Activated CD4-positive, alpha-beta T cell treated with anti-CD3 and anti-CD28 coated beads for 36 hours (primary cell): ENCODE measurements around the gene DCANP1. TPM values are rescaled to one million over a fixed set of nuclear protein-coding genes. Genes with fewer than 3 reads are reported as not detected.

Experiments used
- ATAC-seq: fragments of 200-7000 bp; cut with Tn5 transposase; one replicate; pipeline ENCODE4 v1.10.0; 2021; ENCODE audit warnings: mild to moderate bottlenecking, moderate library complexity
- CTCF ChIA-PET: fragments of 350-600 bp; sonication (Branson Sonifier 250); formaldehyde crosslinking; loops from one replicate; lab custom pipeline; 2021; ENCODE audit warnings: antibody characterized with exemption; lab: Charles Lee
- POLR2A ChIA-PET: fragments of 350-600 bp; sonication (Branson Sonifier 250); formaldehyde crosslinking; loops from one replicate; lab custom pipeline; 2021; ENCODE audit warnings: antibody characterized with exemption, inconsistent platforms; lab: Charles Lee
- DNase-seq: peaks from one replicate; pipeline ENCODE4 v3.0.0-alpha.2; 2020
- H3K27ac Mint-ChIP-seq: one replicate; pipeline ENCODE4 v1.8.0; 2021; ENCODE audit warnings: mixed read lengths
- H3K27me3 Mint-ChIP-seq: one replicate; pipeline ENCODE4 v1.8.0; 2021; ENCODE audit warnings: mixed read lengths
- H3K36me3 Mint-ChIP-seq: one replicate; pipeline ENCODE4 v1.8.0; 2021; ENCODE audit warnings: low read depth, mixed read lengths
- H3K4me1 Mint-ChIP-seq: one replicate; pipeline ENCODE4 v1.8.0; 2021; ENCODE audit warnings: mixed read lengths
- H3K4me3 Mint-ChIP-seq: one replicate; pipeline ENCODE4 v1.8.0; 2021; ENCODE audit warnings: mild to moderate bottlenecking, moderate library complexity, mixed read lengths
- H3K9me3 Mint-ChIP-seq: one replicate; pipeline ENCODE4 v1.8.0; 2021; ENCODE audit warnings: low read depth, mixed read lengths
- intact Hi-C, 2 experiments: fragments of 100-400 bp; cut with DNase I in 1 of 2; cut with micrococcal nuclease in 1 of 2; formaldehyde crosslinking; loops; one replicate each; pipeline versions ENCODE4 v1.14.2 to v1.15.1; 2022 to 2024; cut with DNase I, micrococcal nuclease
- total RNA-seq, 2 experiments: library from RNA; stranded (reverse); gene quantifications; one replicate each; pipeline ENCODE4 v1.2.3, GENCODE V29; 2021

DCANP1 gene
- total RNA-seq, 2 experiments from 2014 or later: not detected

GRCh38 chr5:135478938-135479337, 31.8 kb upstream of the DCANP1 start:
- Mint-ChIP-seq H3K4me1 (no peaks in the 10 kb centered on the region), H3K9me3 (no peaks in the 10 kb centered on the region), H3K27ac (no peak overlapping the region), H3K27me3 (peaks cover 6% of the 10 kb centered on the region), H3K4me3 (no peak overlapping the region), H3K36me3 (no peaks in the 10 kb centered on the region)
- intact Hi-C loops: no loop called here
- CTCF ChIA-PET: interaction anchor here (0.7 to 2.7 kb wide), 4 partner anchors 13 to 73 kb away, joined by 3 to 9 read pairs (median 6); no protein-coding TSS in a partner anchor
- ATAC-seq: no peak
- POLR2A ChIA-PET: no interaction called here
- no peak for DNase-seq

- Mint-ChIP-seq H3K27ac (no peak overlapping the region), H3K27me3 (peaks cover 6% of the 10 kb centered on the region), H3K9me3 (no peaks in the 10 kb centered on the region), H3K4me3 (no peak overlapping the region), H3K36me3 (no peaks in the 10 kb centered on the region), H3K4me1 (no peaks in the 10 kb centered on the region)
- DNase-seq: no peak
- intact Hi-C loops: no loop called here
- ATAC-seq: no peak
- CTCF ChIA-PET: interaction anchor here (1.1 to 2.1 kb wide), 2 partner anchors 12 to 88 kb away, joined by 4 to 7 read pairs; no protein-coding TSS in a partner anchor
- POLR2A ChIA-PET: no interaction called here
Measured at GRCh38 chr5:135477613-135478066, 30.5 kb upstream of the DCANP1 start.

GRCh38 chr5:135476615-135477581, 29.8 kb upstream of the DCANP1 start:
- Mint-ChIP-seq H3K27me3 (peaks cover 6% of the 10 kb centered on the region), H3K36me3 (no peaks in the 10 kb centered on the region), H3K4me1 (no peaks in the 10 kb centered on the region), H3K27ac (no peak overlapping the region), H3K9me3 (no peaks in the 10 kb centered on the region), H3K4me3 (no peak overlapping the region)
- intact Hi-C loops: no loop called here
- ChIA-PET POLR2A (no interaction called here), CTCF (interaction anchor here (1.1 to 2.1 kb wide), 3 partner anchors 11 to 89 kb away, joined by 3 to 7 read pairs (median 4); no protein-coding TSS in a partner anchor)
- no peak for ATAC-seq
- no peak for DNase-seq

GRCh38 chr5:135473956-135474670, 27.0 kb upstream of the DCANP1 start:
- intact Hi-C loops: no loop called here
- no peaks in the 10 kb centered on the region for H3K9me3 Mint-ChIP-seq
- no peaks in the 10 kb centered on the region for H3K36me3 Mint-ChIP-seq
- H3K4me3 Mint-ChIP-seq: no peak overlapping the region
- DNase-seq (no peak), ATAC-seq (no peak)
- H3K4me1 Mint-ChIP-seq: no peaks in the 10 kb centered on the region
- POLR2A ChIA-PET: no interaction called here
- CTCF ChIA-PET: interaction anchor here (0.7 to 1.4 kb wide), 4 partner anchors 16 to 280 kb away, joined by 3 to 4 read pairs (median 3); no protein-coding TSS in a partner anchor
- peaks cover 11% of the 10 kb centered on the region for H3K27me3 Mint-ChIP-seq
- no peak overlapping the region for H3K27ac Mint-ChIP-seq

GRCh38 chr5:135472141-135472540, 25.0 kb upstream of the DCANP1 start:
- H3K4me1 Mint-ChIP-seq: no peaks in the 10 kb centered on the region
- intact Hi-C loops: no loop called here
- H3K27me3 Mint-ChIP-seq: peaks cover 16% of the 10 kb centered on the region
- H3K27ac Mint-ChIP-seq: no peak overlapping the region
- POLR2A ChIA-PET: no interaction called here
- no peaks in the 10 kb centered on the region for H3K9me3 Mint-ChIP-seq
- no peak overlapping the region for H3K4me3 Mint-ChIP-seq
- no peak for DNase-seq
- no peaks in the 10 kb centered on the region for H3K36me3 Mint-ChIP-seq
- CTCF ChIA-PET: no interaction called here
- ATAC-seq: no peak

GRCh38 chr5:135471726-135472125, 24.6 kb upstream of the DCANP1 start:
- Mint-ChIP-seq H3K9me3 (no peaks in the 10 kb centered on the region), H3K27me3 (peaks cover 18% of the 10 kb centered on the region), H3K36me3 (no peaks in the 10 kb centered on the region), H3K4me1 (no peaks in the 10 kb centered on the region), H3K4me3 (no peak overlapping the region), H3K27ac (no peak overlapping the region)
- CTCF ChIA-PET: no interaction called here
- no peak for DNase-seq
- intact Hi-C loops: no loop called here
- POLR2A ChIA-PET: no interaction called here
- no peak for ATAC-seq

GRCh38 chr5:135469911-135470310, 22.8 kb upstream of the DCANP1 start:
- Mint-ChIP-seq H3K4me3 (no peak overlapping the region), H3K27me3 (peaks cover 27% of the 10 kb centered on the region), H3K27ac (no peak overlapping the region), H3K9me3 (no peaks in the 10 kb centered on the region), H3K4me1 (peaks cover 4% of the 10 kb centered on the region), H3K36me3 (no peaks in the 10 kb centered on the region)
- CTCF ChIA-PET: interaction anchor here (0.8 to 2.2 kb wide), 3 partner anchors 79 to 96 kb away, joined by 3 to 13 read pairs (median 6); no protein-coding TSS in a partner anchor
- DNase-seq (no peak), ATAC-seq (no peak)
- intact Hi-C loops: loop anchor here in 1 of 2 experiments (5.0 kb wide), 1 partner anchor 97 kb away; no protein-coding TSS in a partner anchor
- POLR2A ChIA-PET: no interaction called here

GRCh38 chr5:135468541-135468940, 21.4 kb upstream of the DCANP1 start:
- ATAC-seq (no peak), DNase-seq (no peak)
- CTCF ChIA-PET: interaction anchor here (0.6 to 14.5 kb wide), 4 partner anchors 83 to 346 kb away, joined by 3 to 282 read pairs (median 10); no protein-coding TSS in a partner anchor
- Mint-ChIP-seq H3K27ac (no peak overlapping the region), H3K36me3 (no peaks in the 10 kb centered on the region), H3K4me1 (peaks cover 4% of the 10 kb centered on the region), H3K4me3 (no peak overlapping the region), H3K9me3 (no peaks in the 10 kb centered on the region), H3K27me3 (peaks cover 30% of the 10 kb centered on the region)
- POLR2A ChIA-PET: no interaction called here
- intact Hi-C loops: loop anchor here in 1 of 2 experiments (5.0 kb wide), 1 partner anchor 99 kb away; no protein-coding TSS in a partner anchor

GRCh38 chr5:135467871-135468485, 20.8 kb upstream of the DCANP1 start:
- ChIA-PET CTCF (interaction anchor here (0.6 to 14.5 kb wide), 4 partner anchors 11 to 346 kb away, joined by 3 to 282 read pairs (median 110); no protein-coding TSS in a partner anchor), POLR2A (no interaction called here)

GRCh38 chr5:135467051-135467625, 20.0 kb upstream of the DCANP1 start:
- intact Hi-C loops: loop anchor here in 1 of 2 experiments (5.0 kb wide), 1 partner anchor 100 kb away; no protein-coding TSS in a partner anchor
- Mint-ChIP-seq H3K9me3 (no peaks in the 10 kb centered on the region), H3K36me3 (no peaks in the 10 kb centered on the region), H3K4me3 (no peak overlapping the region), H3K4me1 (peaks cover 4% of the 10 kb centered on the region), H3K27ac (no peak overlapping the region), H3K27me3 (peaks cover 30% of the 10 kb centered on the region)
- no peak for DNase-seq
- POLR2A ChIA-PET: no interaction called here
- CTCF ChIA-PET: interaction anchor here (0.9 to 14.5 kb wide), 12 partner anchors 10 to 211 kb away, joined by 3 to 282 read pairs (median 7); no protein-coding TSS in a partner anchor
- ATAC-seq: no peak

More at GRCh38 chr5:135467871-135468485, 20.8 kb upstream of the DCANP1 start:
- DNase-seq (no peak), ATAC-seq (no peak)
- peaks cover 30% of the 10 kb centered on the region for H3K27me3 Mint-ChIP-seq
- H3K36me3 Mint-ChIP-seq: no peaks in the 10 kb centered on the region
- no peak overlapping the region for H3K4me3 Mint-ChIP-seq
- H3K4me1 Mint-ChIP-seq: peaks cover 4% of the 10 kb centered on the region
- intact Hi-C loops: loop anchor here in 1 of 2 experiments (5.0 kb wide), 1 partner anchor 99 kb away; no protein-coding TSS in a partner anchor
- H3K9me3 Mint-ChIP-seq: no peaks in the 10 kb centered on the region
- H3K27ac Mint-ChIP-seq: no peak overlapping the region
